ENCODE results near the gene SEMA5A. TPM values are rescaled to one million over a fixed set of nuclear protein-coding genes. Genes with fewer than 3 reads are reported as not detected.

SEMA5A gene
- total RNA-seq, 2 donors from 2014 or later, result 16.2 to 19.7 TPM

GRCh38 chr5:9390113-9390512, 155.8 kb downstream of the SEMA5A start:
- intact Hi-C loops (cut with DNase I), result no loop called here
- no peak for DNase-seq
- ATAC-seq, result no peak

- no peak for DNase-seq
- no peak for ATAC-seq
- intact Hi-C loops (cut with DNase I), result no loop called here
Observed at GRCh38 chr5:9388941-9389674, 156.8 kb downstream of the SEMA5A start.

GRCh38 chr5:9387879-9388278, 158.0 kb downstream of the SEMA5A start:
- no peak for ATAC-seq
- no peak for DNase-seq
- intact Hi-C loops (cut with DNase I), result no loop called here

GRCh38 chr5:9386945-9387344, 158.9 kb downstream of the SEMA5A start:
- ATAC-seq, result no peak
- intact Hi-C loops (cut with DNase I), result no loop called here

GRCh38 chr5:9382522-9382921, 163.4 kb downstream of the SEMA5A start:
- intact Hi-C loops (cut with DNase I), result no loop called here
- no peak for DNase-seq

More at GRCh38 chr5:9386945-9387344, 158.9 kb downstream of the SEMA5A start:
- DNase-seq, result no peak

GRCh38 chr5:9381464-9381863, 164.4 kb downstream of the SEMA5A start:
- no peak for DNase-seq
- intact Hi-C loops (cut with DNase I), result no loop called here
- ATAC-seq, result no peak

More at GRCh38 chr5:9382522-9382921, 163.4 kb downstream of the SEMA5A start:
- no peak for ATAC-seq

- ATAC-seq (no peak), DNase-seq (no peak)
- intact Hi-C loops (cut with DNase I), result no loop called here
Observed at GRCh38 chr5:9380109-9380508, 165.8 kb downstream of the SEMA5A start.

GRCh38 chr5:9376363-9377117, 169.3 kb downstream of the SEMA5A start:
- no peak for DNase-seq
- intact Hi-C loops (cut with DNase I), result no loop called here
- no peak for ATAC-seq

- ATAC-seq, result no peak
- no peak for DNase-seq
- intact Hi-C loops (cut with DNase I), result no loop called here
Observed at GRCh38 chr5:9375756-9376155, 170.1 kb downstream of the SEMA5A start.

GRCh38 chr5:9374025-9374424, 171.8 kb downstream of the SEMA5A start:
- peak in 1 of 2 donors; percentile 35 for ATAC-seq
- no peak for DNase-seq
- intact Hi-C loops (cut with DNase I), result no loop called here

GRCh38 chr5:9373571-9373970, 172.3 kb downstream of the SEMA5A start:
- intact Hi-C loops (cut with DNase I), result no loop called here
- no peak for DNase-seq
- ATAC-seq, result no peak

- DNase-seq (no peak), ATAC-seq (no peak)
- intact Hi-C loops (cut with DNase I), result no loop called here
Observed at GRCh38 chr5:9370256-9370655, 175.6 kb downstream of the SEMA5A start.

- intact Hi-C loops (cut with DNase I), result no loop called here
- no peak for DNase-seq
- ATAC-seq, result no peak
Observed at GRCh38 chr5:9365512-9365911, 180.4 kb downstream of the SEMA5A start.

- peak in 1 of 2 donors; percentile 49 for ATAC-seq
- no peak for DNase-seq
- intact Hi-C loops (cut with DNase I), result loop anchor here in 1 of 2 donors (2.0 kb wide), 1 partner anchor 135 kb away; no protein-coding TSS in a partner anchor
Observed at GRCh38 chr5:9363449-9363848, 182.4 kb downstream of the SEMA5A start.

GRCh38 chr5:9363026-9363425, 182.8 kb downstream of the SEMA5A start:
- ATAC-seq (peak in 1 of 2 donors; percentile 9), DNase-seq (no peak)
- intact Hi-C loops (cut with DNase I), result loop anchor here in 1 of 2 donors (2.0 kb wide), 1 partner anchor 136 kb away; no protein-coding TSS in a partner anchor

- intact Hi-C loops (cut with DNase I), result loop anchor here in 1 of 2 donors (2.0 kb wide), 1 partner anchor 136 kb away; no protein-coding TSS in a partner anchor
- DNase-seq (no peak), ATAC-seq (no peak)
Observed at GRCh38 chr5:9362600-9362999, 183.3 kb downstream of the SEMA5A start.

- peak; percentile 36 for DNase-seq
- peak; percentile 48 to 65 for ATAC-seq
- intact Hi-C loops (cut with DNase I), result loop anchor here in 1 of 2 donors (2.0 kb wide), 2 partner anchors 137 to 183 kb away; no protein-coding TSS in a partner anchor
Observed at GRCh38 chr5:9361835-9362234, 184.0 kb downstream of the SEMA5A start.

GRCh38 chr5:9358961-9359685, 186.8 kb downstream of the SEMA5A start:
- DNase-seq (no peak), ATAC-seq (peak in 1 of 2 donors; percentile 55)
- intact Hi-C loops (cut with DNase I), result loop anchor here in 1 of 2 donors (10.0 kb wide), 1 partner anchor 186 kb away; the partner anchor contains the start of gene SEMA5A

GRCh38 chr5:9356351-9356825, 189.5 kb downstream of the SEMA5A start:
- no peak for DNase-seq
- ATAC-seq, result no peak
- intact Hi-C loops (cut with DNase I), result loop anchor here in 1 of 2 donors (10.0 kb wide), 1 partner anchor 188 kb away; the partner anchor contains the start of gene SEMA5A

All from left cardiac atrium (tissue), 4 donors.